ENCODE data around the gene PAM16.

- TF ChIP-seq POLR2A (IDR thresholded peaks at IDR 0.05) (no peak), CTCF (IDR thresholded peaks at IDR 0.05) (no peak)
These were observed 57.9 kb downstream of the PAM16 start for GRCh38 chr16:4293181-4293716.

Measured in lower leg skin (tissue), 3 donors.